NCI-H1417 (cell line): ENCODE results near the gene CHRD.

Experiments
- DNase-seq, 3 experiments: peaks; one replicate each; lab custom pipeline; 2025; lab: John Stamatoyannopoulos, UW

The CHRD gene

GRCh38 chr3:184346480-184347190 is 33.2 kb upstream of the CHRD start:
- DNase-seq, result no peak

GRCh38 chr3:184347321-184348056 is 32.4 kb upstream of the CHRD start:
- no peak for DNase-seq

GRCh38 chr3:184348057-184348382 is 31.8 kb upstream of the CHRD start:
- DNase-seq, result no peak

GRCh38 chr3:184349563-184350470 is 30.0 kb upstream of the CHRD start:
- DNase-seq, result no peak

- no peak for DNase-seq
Measured at GRCh38 chr3:184350618-184351017, 29.2 kb upstream of the CHRD start.

GRCh38 chr3:184351511-184352148 is 28.2 kb upstream of the CHRD start:
- no peak for DNase-seq

- no peak for DNase-seq
Measured at GRCh38 chr3:184352149-184352785, 27.6 kb upstream of the CHRD start.

GRCh38 chr3:184352897-184353545 is 26.8 kb upstream of the CHRD start:
- no peak for DNase-seq

- DNase-seq, result no peak
Measured at GRCh38 chr3:184353546-184353941, 26.3 kb upstream of the CHRD start.

GRCh38 chr3:184354121-184354728 is 25.6 kb upstream of the CHRD start:
- DNase-seq, result peak; percentile 23 to 40 (median 29)

- no peak for DNase-seq
Measured at GRCh38 chr3:184354754-184355153, 25.1 kb upstream of the CHRD start.

- DNase-seq, result no peak
Measured at GRCh38 chr3:184355261-184356040, 24.4 kb upstream of the CHRD start.

GRCh38 chr3:184357248-184358123 is 22.4 kb upstream of the CHRD start:
- DNase-seq, result no peak

- DNase-seq, result no peak
Measured at GRCh38 chr3:184358124-184358767, 21.6 kb upstream of the CHRD start.

GRCh38 chr3:184358921-184359350 is 20.9 kb upstream of the CHRD start:
- no peak for DNase-seq

- no peak for DNase-seq
Measured at GRCh38 chr3:184359610-184360009, 20.2 kb upstream of the CHRD start.

- DNase-seq, result no peak
Measured at GRCh38 chr3:184360070-184360928, 19.6 kb upstream of the CHRD start.
